K562 (cell line): Measurements from ENCODE around the gene GTSE1. TPM values are rescaled to one million over a fixed set of nuclear protein-coding genes. Genes with fewer than 3 reads are reported as not detected.

ENCODE experiments used
- ATAC-seq: fragments of 200-7000 bp; cut with Tn5 transposase; 3 replicates; pipeline ENCODE4 v1.9.1; 2020; ENCODE audit warnings: moderate library complexity
- BruUV-seq: library from RNA; stranded (reverse); fragments of 400-500 nt; replicated peaks from 2 replicates; lab custom pipeline; 2021; lab: Mats Ljungman, UMichigan
- CTCF ChIA-PET: fragments of 300-600 bp; formaldehyde crosslinking; extraction: SDS; loops from one replicate; lab custom pipeline; 2021; ENCODE audit warnings: low intra/inter-chr PET ratio; lab: Yijun Ruan, JAX
- POLR2A ChIA-PET: fragments of 300-600, 350-650 bp; sonication (Branson Sonifier 250); formaldehyde crosslinking; extraction: SDS; loops from one replicate; lab custom pipeline; 2021; ENCODE audit warnings: antibody characterized with exemption, inconsistent platforms; lab: Yijun Ruan, JAX
- DNase-seq, 4 experiments: peaks; one replicate each; pipeline versions ENCODE4 v3.0.0 to v3.0.0-alpha.2; 2011 to 2018; ENCODE audit warnings: low spot score in 3 of 4, mixed read lengths in 3 of 4; ENCODE audit errors: extremely low read depth in 1 of 4
- FAIRE-seq: peaks from 2 replicates; lab custom pipeline; 2011; peaks lifted over from hg19 to GRCh38; lab: Jason Lieb, UNC
- H2AFZ ChIP-seq: 2 replicates; pipeline ENCODE4 v1.6.0; 2011; ENCODE audit warnings: low read depth, low read length, control low read depth, inconsistent platforms
- H3K27ac ChIP-seq: fragments of 200-600 bp; 3 replicates; pipeline ENCODE4 v1.8.0; 2011; ENCODE audit warnings: low read depth, mild to moderate bottlenecking, control low read depth, inconsistent platforms, low read length, moderate library complexity, mixed read lengths; ENCODE audit errors: extremely low read depth
- H3K27me3 ChIP-seq, 2 experiments: fragments of 300-600 bp in 1 of 2; 2 replicates in 1 of 2; 3 replicates in 1 of 2; pipeline versions ENCODE4 v1.6.0 to v1.8.0; 2011; ENCODE audit warnings: inconsistent platforms in 2 of 2, low read length in 2 of 2, mild to moderate bottlenecking in 1 of 2, mixed read lengths in 1 of 2, moderate library complexity in 1 of 2; ENCODE audit not compliant: control insufficient read depth in 2 of 2, insufficient read depth in 2 of 2
- H3K36me3 ChIP-seq: fragments of 300-600 bp; 3 replicates; pipeline ENCODE4 v1.8.0; 2011; ENCODE audit warnings: mild to moderate bottlenecking, low read length, inconsistent platforms; ENCODE audit not compliant: control insufficient read depth, insufficient read depth
- H3K4me1 ChIP-seq, 2 experiments: fragments of 200-600 bp in 1 of 2; replicated peaks in 1 of 2; 2 replicates in 1 of 2; 3 replicates in 1 of 2; pipeline versions ENCODE4 v1.5.1 to v1.8.0; 2011; ENCODE audit warnings: inconsistent platforms in 2 of 2, low read length in 2 of 2, mild to moderate bottlenecking in 1 of 2, mixed read lengths in 1 of 2, moderate library complexity in 1 of 2; ENCODE audit not compliant: control insufficient read depth in 2 of 2, insufficient read depth in 2 of 2
- H3K4me2 ChIP-seq: 2 replicates; pipeline ENCODE4 v1.6.1; 2011; ENCODE audit warnings: low read length, control low read depth, inconsistent platforms, mixed read lengths; ENCODE audit not compliant: insufficient read depth
- H3K4me3 ChIP-seq: fragments of 200-600 bp; sonication (generic), shearing (Covaris generic); 2 replicates; pipeline ENCODE4 v1.5.1; 2016; ENCODE audit warnings: control low read depth, inconsistent platforms
- H3K79me2 ChIP-seq: fragments of 200-600 bp; 3 replicates; pipeline ENCODE4 v1.8.0; 2011; ENCODE audit warnings: low read length, inconsistent platforms; ENCODE audit not compliant: control insufficient read depth, insufficient read depth
- H3K9ac ChIP-seq, 2 experiments: 2 replicates each; pipeline versions ENCODE4 v1.6.0 to v1.6.1; 2011; ENCODE audit warnings: low read depth in 2 of 2, low read length in 2 of 2, control low read depth in 1 of 2, inconsistent platforms in 1 of 2, mild to moderate bottlenecking in 1 of 2, mixed read lengths in 1 of 2; ENCODE audit not compliant: insufficient read depth in 1 of 2
- H3K9me1 ChIP-seq: one replicate; pipeline ENCODE4 v1.6.0; 2011; ENCODE audit warnings: inconsistent platforms, mild to moderate bottlenecking, low read length, moderate library complexity; ENCODE audit not compliant: control insufficient read depth, insufficient read depth
- H3K9me3 ChIP-seq: replicated peaks from 2 replicates; pipeline ENCODE4 v1.5.1; 2011; ENCODE audit warnings: low read depth, low read length, inconsistent platforms; ENCODE audit not compliant: control insufficient read depth, insufficient read depth
- H4K20me1 ChIP-seq: replicated peaks from 2 replicates; pipeline ENCODE4 v1.6.1; 2011; ENCODE audit warnings: low read length, inconsistent platforms, mixed read lengths; ENCODE audit not compliant: control insufficient read depth, insufficient read depth
- HMG20A ChIP-seq: fragments of 450-650 bp; formaldehyde crosslinking; conservative IDR thresholded peaks from 2 replicates; pipeline ENCODE4 v1.4.0; 2020; ENCODE audit warnings: mild to moderate bottlenecking, mixed read lengths
- IRF2 ChIP-seq: sonication (generic); formaldehyde crosslinking; IDR thresholded peaks from 2 replicates; pipeline ENCODE4 v1.8.1; 2022; ENCODE audit warnings: mild to moderate bottlenecking, missing genetic modification reagents
- KDM4B ChIP-seq, 2 experiments: fragments of 450-650 bp in 1 of 2; sonication (generic) in 1 of 2; IDR thresholded peaks; 2 replicates each; pipeline ENCODE4 v1.6.1; 2016 to 2017; ENCODE audit warnings: borderline replicate concordance in 2 of 2, antibody characterized with exemption in 1 of 2, low read depth in 1 of 2, mild to moderate bottlenecking in 1 of 2
- U2AF1 ChIP-seq: fragments of 200-400 bp; formaldehyde crosslinking; optimal IDR thresholded peaks from 2 replicates; pipeline ENCODE3; 2017; ENCODE audit warnings: mild to moderate bottlenecking, low read depth, low read length, moderate library complexity
- WGBS: fragments of 100-300 bp; shearing (Covaris generic); methylation state at CpG from one replicate; pipeline ENCODE4 v1.1.6; 2016; ENCODE audit warnings: low coverage, mixed read lengths; ENCODE audit not compliant: insufficient coverage; ENCODE audit errors: missing lambda C conversion rate; 5-methylcytosine and 5-hydroxymethylcytosine counted together
- in situ Hi-C: fragments of 300-500 bp; cut with MboI; formaldehyde crosslinking; loops from 4 replicates; pipeline ENCODE4 v1.15.0; 2018; ENCODE audit warnings: inconsistent platforms, mixed read lengths
- intact Hi-C: fragments of 100-400 bp; cut with micrococcal nuclease; formaldehyde crosslinking; loops from 2 replicates; pipeline ENCODE4 v1.14.2; 2022
- polyA plus RNA-seq, 8 experiments: library from polyadenylated mRNA; depleted of rRNA in 4 of 8; stranded (reverse) in 5 of 8; unstranded in 3 of 8; fragments of >200 nt; fragmentation: Nextera tagmentation in 2 of 8; fragmentation: Illumina TruSeq in 1 of 8; extraction: Ambion mirVana in 2 of 8; extraction: Trizol in 1 of 8; gene quantifications; 2 replicates each; pipeline versions ENCODE4 v1.2.1 to v1.2.3, GENCODE V29; 2011 to 2014; ENCODE audit warnings: inconsistent platforms in 1 of 8, missing spikeins in 1 of 8
- total RNA-seq, 7 experiments: library from RNA; depleted of rRNA in 6 of 7; stranded (reverse); fragments of >200 nt in 6 of 7; fragmentation: Illumina TruSeq in 2 of 7; extraction: Trizol in 2 of 7; gene quantifications; 2 replicates each; pipeline versions ENCODE4 v1.2.1 to v1.2.3, GENCODE V29; 2011 to 2021; ENCODE audit warnings: low replicate concordance in 1 of 7
- TF ChIP-seq, protein P1 (sequence below): fragments of 250-450 bp; sonication (Bioruptor Pico); IDR thresholded peaks from 2 replicates; pipeline ENCODE4 v1.4.0; 2020; ENCODE audit warnings: mild to moderate bottlenecking, moderate library complexity
- TF ChIP-seq, protein P2 (sequence below), 2 experiments: fragments of 450-650 bp; IDR thresholded peaks; 2 replicates each; pipeline ENCODE4 v1.6.1; 2016; ENCODE audit warnings: mild to moderate bottlenecking in 2 of 2, borderline replicate concordance in 1 of 2, low read depth in 1 of 2, moderate library complexity in 1 of 2

Gene GTSE1
- total and polyA plus RNA-seq, 9 of the 15 experiments (the other 6 are each of a cell fraction or from before 2014, with no cell fraction given) = 2.5 to 22.5 (median 12.9) TPM

DNA sequence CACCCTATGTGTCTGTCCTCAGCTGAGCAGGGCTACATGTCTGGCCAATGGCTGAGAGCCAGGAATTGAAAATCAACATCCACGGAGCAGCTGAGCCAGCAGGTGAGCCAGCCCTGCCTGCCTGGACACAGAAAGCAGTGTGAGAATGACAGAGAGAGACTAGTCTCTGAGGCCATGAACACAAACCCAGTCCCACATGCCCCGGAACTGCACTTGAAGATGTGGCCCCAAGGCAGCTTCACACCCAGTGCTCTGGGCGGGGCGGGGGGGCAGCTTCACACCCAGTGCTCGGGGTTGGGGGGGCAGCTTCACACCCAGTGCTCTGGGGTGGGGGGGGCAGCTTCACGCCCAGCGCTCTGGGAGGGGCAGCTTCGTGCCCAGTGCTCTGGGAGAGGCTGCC lies 76.5 kb downstream of the GTSE1 start:
- intact Hi-C loops (no loop called here), in situ Hi-C loops (no loop called here)
- FAIRE-seq (no peak), ATAC-seq (no peak)
- H3K9me3 ChIP-seq = no peaks in the 10 kb centered on the region
- CTCF ChIA-PET = no interaction called here
- H3K4me2 ChIP-seq = no peak overlapping the region
- no peaks in the 10 kb centered on the region for H3K79me2 ChIP-seq
- peaks cover 0 to 9% of the 10 kb centered on the region in 2 experiments; a peak in 2 of 5 replicates for H3K4me1 ChIP-seq
- WGBS = 0% methylated on average over 2 of the region's 8 CpGs
- no peak overlapping the region for H3K4me3 ChIP-seq
- no peak overlapping the region for H3K27ac ChIP-seq
- no peaks in the 10 kb centered on the region for H3K9me1 ChIP-seq
- TF ChIP-seq, protein P1, sequence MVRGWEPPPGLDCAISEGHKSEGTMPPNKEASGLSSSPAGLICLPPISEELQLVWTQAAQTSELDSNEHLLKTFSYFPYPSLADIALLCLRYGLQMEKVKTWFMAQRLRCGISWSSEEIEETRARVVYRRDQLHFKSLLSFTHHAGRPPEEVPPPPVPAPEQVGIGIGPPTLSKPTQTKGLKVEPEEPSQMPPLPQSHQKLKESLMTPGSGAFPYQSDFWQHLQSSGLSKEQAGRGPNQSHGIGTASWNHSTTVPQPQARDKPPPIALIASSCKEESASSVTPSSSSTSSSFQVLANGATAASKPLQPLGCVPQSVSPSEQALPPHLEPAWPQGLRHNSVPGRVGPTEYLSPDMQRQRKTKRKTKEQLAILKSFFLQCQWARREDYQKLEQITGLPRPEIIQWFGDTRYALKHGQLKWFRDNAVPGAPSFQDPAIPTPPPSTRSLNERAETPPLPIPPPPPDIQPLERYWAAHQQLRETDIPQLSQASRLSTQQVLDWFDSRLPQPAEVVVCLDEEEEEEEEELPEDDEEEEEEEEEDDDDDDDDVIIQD = no peak
- no peak for TF ChIP-seq KDM4B (IDR thresholded peaks at IDR 0.05; ENCODE audit: borderline replicate concordance in 2 of 2, low read depth in 1 of 2)
- TF ChIP-seq U2AF1 = no peak
- no peak for TF ChIP-seq HMG20A (CRISPR knock-in tag)
- TF ChIP-seq IRF2 (CRISPR knock-in tag) = no peak
- TF ChIP-seq, protein P2, sequence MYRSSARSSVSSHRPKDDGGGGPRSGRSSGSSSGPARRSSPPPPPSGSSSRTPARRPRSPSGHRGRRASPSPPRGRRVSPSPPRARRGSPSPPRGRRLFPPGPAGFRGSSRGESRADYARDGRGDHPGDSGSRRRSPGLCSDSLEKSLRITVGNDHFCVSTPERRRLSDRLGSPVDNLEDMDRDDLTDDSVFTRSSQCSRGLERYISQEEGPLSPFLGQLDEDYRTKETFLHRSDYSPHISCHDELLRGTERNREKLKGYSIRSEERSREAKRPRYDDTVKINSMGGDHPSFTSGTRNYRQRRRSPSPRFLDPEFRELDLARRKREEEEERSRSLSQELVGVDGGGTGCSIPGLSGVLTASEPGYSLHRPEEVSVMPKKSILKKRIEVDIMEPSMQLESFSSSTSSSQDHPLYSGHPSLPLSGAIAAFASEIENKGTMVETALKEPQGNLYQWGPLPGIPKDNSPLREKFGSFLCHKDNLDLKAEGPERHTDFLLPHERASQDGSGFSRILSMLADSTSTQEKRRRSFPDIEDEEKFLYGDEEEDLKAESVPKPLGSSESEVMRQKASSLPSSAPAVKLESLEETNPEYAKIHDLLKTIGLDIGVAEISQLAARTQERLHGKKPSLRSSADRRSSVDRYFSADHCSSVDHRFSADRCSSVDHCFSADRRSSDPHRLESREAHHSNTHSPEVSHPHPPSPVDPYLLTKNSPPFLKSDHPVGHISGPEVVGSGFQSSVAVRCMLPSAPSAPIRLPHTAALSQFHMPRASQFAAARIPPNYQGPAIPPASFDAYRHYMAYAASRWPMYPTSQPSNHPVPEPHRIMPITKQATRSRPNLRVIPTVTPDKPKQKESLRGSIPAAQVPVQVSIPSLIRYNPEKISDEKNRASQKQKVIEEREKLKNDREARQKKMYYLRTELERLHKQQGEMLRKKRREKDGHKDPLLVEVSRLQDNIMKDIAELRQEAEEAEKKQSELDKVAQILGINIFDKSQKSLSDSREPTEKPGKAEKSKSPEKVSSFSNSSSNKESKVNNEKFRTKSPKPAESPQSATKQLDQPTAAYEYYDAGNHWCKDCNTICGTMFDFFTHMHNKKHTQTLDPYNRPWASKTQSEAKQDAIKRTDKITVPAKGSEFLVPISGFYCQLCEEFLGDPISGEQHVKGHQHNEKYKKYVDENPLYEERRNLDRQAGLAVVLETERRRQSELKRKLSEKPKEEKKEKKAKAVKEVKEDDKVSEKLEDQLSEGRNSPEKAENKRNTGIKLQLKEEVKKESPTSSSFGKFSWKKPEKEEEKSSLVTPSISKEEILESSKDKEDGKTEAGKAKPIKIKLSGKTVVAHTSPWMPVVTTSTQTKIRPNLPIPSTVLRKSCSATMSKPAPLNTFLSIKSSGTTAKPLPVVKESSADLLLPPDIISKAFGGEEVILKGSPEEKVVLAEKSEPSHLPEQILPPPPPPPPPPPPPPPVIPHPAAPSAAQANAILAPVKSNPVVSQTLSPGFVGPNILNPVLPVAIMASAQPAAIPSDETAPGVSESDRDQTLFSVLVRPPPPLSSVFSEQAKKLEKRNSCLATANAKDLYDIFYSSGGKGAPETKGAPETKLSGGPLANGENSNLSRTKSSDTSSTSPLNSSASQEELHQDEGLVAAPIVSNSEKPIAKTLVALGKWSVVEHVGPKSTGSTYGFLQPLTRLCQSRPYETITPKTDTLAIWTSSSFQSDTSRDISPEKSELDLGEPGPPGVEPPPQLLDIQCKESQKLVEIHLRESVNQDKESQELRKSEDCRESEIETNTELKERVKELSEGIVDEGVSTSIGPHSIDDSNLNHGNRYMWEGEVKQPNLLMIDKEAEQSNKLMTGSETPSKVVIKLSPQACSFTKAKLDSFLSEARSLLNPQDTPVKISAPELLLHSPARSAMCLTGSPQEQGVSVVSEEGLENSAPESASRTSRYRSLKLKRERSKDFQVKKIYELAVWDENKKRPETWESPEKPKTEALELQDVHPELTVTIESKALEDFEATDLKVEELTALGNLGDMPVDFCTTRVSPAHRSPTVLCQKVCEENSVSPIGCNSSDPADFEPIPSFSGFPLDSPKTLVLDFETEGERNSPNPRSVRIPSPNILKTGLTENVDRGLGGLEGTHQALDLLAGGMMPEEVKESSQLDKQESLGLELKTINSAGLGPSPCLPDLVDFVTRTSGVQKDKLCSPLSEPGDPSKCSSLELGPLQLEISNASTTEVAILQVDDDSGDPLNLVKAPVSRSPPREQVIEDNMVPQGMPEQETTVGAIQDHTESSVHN (IDR thresholded peaks at IDR 0.05; ENCODE audit: borderline replicate concordance in 1 of 2, low read depth in 1 of 2) = no peak
- TF ChIP-seq, all 486 proteins: peak for 0
- DNase-seq = no peak
- no peaks in the 10 kb centered on the region for H3K36me3 ChIP-seq
- no TSS peak for BruUV-seq
- peaks cover 0 to 22% of the 10 kb centered on the region in 2 experiments; a peak in 2 of 5 replicates for H3K27me3 ChIP-seq
- no peak overlapping the region for H2AFZ ChIP-seq
- no peaks in the 10 kb centered on the region for H4K20me1 ChIP-seq
- POLR2A ChIA-PET = interaction anchor here (0.5 kb wide), 1 partner anchor 222 kb away, joined by 5 read pairs; no protein-coding TSS in a partner anchor
- no peak overlapping the region for H3K9ac ChIP-seq
